Omental fat pad (tissue), 4 donors: ENCODE results near the gene NTSR2. TPM values are rescaled to one million over a fixed set of nuclear protein-coding genes. Genes with fewer than 3 reads are reported as not detected.

Experiments
- ATAC-seq: fragments of 150-250 bp; one replicate; pipeline ENCODE4 v1.9.1; 2016; ENCODE audit warnings: mild to moderate bottlenecking, moderate library complexity; ENCODE audit not compliant: low FRiP score
- DNase-seq: peaks from one replicate; pipeline ENCODE4 v3.0.0-alpha.2; 2019; ENCODE audit warnings: low spot score
- total RNA-seq, 4 donors: library from RNA; depleted of rRNA; stranded (reverse); fragments of >200 nt; gene quantifications; one replicate each; pipeline ENCODE4 v1.1.0, GENCODE V29; 2016
- TF ChIP-seq, protein P1 (sequence below), 3 donors: fragments of 450-650 bp; IDR thresholded peaks; one replicate each; pipeline ENCODE4 v1.5.1; 2016 to 2017; ENCODE audit warnings: antibody characterized with exemption in 3 of 3, mild to moderate bottlenecking in 3 of 3, moderate library complexity in 2 of 3

The NTSR2 gene
- total RNA-seq, 4 donors from 2014 or later, result 0.28 to 1.6 TPM; not detected in 2

DNA sequence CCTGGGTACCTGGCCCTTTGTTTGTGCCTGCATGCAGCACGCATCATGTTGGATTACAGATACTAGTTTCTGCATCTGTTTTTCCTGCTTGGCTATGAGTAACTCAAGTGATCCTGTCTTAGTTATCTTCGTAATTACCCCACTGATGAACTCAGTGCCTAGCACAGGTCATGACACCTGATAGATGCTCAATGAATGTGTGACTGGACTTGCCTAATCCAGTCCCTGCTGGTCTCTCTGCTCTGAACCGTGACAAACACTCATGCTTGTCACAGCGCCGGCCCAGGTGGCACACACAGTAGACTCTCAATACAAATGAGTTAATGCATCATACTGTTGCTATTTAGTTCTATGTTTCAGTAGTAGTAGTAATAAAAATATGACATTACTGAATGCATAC, 31.2 kb upstream of the NTSR2 start:
- TF ChIP-seq, protein P1, sequence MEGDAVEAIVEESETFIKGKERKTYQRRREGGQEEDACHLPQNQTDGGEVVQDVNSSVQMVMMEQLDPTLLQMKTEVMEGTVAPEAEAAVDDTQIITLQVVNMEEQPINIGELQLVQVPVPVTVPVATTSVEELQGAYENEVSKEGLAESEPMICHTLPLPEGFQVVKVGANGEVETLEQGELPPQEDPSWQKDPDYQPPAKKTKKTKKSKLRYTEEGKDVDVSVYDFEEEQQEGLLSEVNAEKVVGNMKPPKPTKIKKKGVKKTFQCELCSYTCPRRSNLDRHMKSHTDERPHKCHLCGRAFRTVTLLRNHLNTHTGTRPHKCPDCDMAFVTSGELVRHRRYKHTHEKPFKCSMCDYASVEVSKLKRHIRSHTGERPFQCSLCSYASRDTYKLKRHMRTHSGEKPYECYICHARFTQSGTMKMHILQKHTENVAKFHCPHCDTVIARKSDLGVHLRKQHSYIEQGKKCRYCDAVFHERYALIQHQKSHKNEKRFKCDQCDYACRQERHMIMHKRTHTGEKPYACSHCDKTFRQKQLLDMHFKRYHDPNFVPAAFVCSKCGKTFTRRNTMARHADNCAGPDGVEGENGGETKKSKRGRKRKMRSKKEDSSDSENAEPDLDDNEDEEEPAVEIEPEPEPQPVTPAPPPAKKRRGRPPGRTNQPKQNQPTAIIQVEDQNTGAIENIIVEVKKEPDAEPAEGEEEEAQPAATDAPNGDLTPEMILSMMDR (IDR thresholded peaks at IDR 0.05), result no peak
- no peak for ATAC-seq
- DNase-seq, result no peak

DNA sequence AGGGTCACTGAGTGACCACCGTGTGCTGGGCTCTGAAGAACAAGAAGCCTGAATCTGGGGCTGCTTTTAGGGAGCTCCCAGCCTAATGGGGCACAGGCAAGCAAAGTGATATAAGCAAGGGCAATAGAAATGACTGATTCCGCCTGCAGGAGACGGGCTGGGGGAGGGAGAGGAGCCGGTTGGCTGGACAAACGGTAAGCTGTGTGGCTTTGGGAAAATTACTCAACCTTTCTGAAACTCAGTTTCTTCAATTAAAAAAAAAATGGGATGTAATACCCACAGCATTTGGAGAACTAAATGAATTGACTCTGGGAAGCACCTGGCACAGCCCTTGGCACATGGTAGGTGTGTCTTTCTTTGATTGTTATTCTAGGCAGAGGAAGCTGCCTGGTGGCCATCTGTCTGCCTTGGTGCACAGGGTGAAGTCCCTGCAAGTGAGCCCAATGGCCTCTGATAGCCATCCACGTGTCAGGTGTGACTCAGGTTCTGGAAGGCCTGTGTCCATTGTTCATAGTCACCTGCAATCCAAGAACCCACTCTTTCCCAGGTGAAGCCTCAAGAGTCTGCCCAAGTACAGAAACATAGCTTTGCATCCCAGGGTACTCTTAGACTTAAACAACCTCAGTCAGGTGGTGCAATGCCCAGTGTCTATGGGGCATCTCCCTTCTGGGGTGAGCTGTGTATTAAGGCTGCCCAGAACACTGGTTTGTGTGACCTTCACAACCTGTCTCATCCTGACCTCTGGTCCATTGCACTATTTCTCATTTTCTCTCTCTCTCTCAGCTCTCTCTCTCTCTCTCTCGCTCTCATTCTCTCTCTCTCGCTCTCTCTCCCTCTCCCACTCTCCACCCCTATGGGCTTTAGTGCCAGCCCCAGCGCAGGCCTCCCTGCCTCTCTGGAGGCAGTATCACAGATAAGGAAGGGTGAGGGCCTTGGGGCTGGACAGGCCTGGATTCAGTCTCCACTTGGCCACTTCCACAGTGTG, 30.0 kb upstream of the NTSR2 start:
- ATAC-seq (no peak), DNase-seq (no peak)
- TF ChIP-seq, protein P1 (IDR thresholded peaks at IDR 0.05), result no peak

DNA sequence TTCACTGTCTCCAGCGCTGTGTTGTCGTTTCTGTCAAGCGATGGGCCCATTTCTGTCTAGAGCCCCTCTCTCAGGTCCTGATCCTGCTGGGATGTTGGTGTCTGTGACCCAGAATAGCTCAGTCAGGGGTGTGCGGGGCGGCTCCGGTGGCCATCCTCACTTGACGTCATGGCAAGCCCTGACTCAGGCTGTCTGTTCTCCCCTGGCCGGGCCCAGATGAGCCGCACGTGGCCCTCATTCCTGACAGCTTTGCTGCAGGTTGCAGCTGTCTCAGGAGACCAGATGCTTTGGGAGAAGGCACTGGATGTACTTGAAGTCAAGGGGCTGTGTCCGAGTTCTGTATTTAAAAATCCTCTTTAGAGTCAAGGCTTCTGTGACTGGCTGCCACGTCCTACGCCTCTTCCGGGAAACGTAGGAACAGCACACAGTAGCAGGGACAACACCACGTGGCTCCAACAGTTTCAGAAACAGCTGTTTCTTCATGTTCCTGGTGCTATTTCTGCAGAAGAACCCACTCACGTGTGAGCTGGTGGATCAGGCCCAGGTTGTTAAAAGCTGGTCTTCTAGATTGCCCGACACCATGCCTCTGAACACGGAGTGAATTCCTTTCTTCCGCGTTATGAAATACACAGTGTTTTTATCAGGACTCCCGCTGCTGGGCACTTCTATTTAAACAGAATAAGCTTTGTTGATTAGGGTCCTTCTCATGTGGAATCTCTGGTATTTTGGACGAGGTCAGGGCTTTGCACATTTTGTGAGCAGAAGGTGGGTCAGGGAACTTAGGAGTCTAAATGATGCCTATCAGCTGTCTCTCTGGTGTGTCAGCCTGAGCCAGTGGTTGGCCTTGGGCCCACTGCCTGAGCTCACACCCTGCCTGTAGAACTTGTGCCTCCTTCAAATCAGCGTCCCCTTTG, 28.3 kb upstream of the NTSR2 start:
- TF ChIP-seq, protein P1 (IDR thresholded peaks at IDR 0.05), result no peak
- DNase-seq (no peak), ATAC-seq (peak; percentile 41)

DNA sequence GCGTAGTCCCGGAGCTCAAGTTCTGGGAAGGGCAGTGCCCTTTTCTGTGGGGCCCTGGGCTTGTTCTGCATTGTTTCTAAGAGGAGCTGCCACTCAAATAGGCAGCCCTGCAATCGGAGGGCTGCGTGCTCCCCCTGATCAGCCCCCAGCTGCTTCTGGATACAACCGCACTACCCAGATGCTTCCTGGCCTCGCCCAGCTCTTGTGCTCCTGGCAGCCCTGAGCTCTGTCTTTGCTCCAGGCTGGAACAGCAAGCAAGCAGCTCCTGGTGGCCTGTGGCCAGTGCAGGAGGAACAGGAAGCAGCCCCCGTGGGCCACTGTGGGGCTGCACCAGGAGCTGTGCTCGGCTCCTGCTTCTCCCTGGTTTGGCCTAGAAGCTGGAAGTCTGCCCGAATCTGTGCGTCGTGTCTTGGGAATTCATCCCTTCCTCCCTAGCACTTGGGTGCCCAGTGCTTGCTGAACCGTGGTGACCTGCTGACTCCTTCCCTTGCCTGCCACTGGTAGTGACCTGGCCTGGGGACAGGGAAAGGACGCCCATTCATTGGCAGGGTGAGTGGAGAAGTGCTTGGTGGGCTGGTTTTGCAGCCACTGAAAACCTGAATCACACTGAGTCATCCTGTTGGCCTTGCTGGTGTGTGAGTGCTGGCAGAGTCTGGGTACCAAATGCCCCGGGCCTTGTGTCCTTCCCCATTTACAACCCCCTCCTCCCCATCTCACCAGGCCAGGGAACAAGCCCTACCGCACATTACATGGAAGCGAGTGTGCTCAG, 27.3 kb upstream of the NTSR2 start:
- TF ChIP-seq, protein P1 (IDR thresholded peaks at IDR 0.05), result no peak
- peak; percentile 42 for ATAC-seq
- DNase-seq, result no peak

DNA sequence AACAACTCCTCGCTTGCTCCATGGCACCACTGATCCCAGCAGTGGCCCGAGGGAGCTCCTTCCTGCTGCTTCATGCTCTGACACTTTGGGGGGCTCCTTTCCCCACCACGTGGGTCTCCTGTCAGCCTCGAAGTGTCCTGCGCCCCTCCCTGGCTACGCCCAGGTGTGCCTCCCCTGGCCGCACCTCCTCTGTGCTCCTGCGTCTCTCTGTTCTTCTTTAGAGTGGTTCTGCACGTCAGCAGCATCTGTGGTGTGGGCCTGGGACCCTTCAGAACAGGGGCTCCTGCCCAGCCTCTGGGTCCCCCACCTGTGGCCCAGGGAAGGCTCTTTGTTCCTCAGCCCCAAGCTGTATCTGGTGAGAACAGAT, 26.7 kb upstream of the NTSR2 start:
- ATAC-seq (no peak), DNase-seq (no peak)
- TF ChIP-seq, protein P1 (IDR thresholded peaks at IDR 0.05), result no peak

DNA sequence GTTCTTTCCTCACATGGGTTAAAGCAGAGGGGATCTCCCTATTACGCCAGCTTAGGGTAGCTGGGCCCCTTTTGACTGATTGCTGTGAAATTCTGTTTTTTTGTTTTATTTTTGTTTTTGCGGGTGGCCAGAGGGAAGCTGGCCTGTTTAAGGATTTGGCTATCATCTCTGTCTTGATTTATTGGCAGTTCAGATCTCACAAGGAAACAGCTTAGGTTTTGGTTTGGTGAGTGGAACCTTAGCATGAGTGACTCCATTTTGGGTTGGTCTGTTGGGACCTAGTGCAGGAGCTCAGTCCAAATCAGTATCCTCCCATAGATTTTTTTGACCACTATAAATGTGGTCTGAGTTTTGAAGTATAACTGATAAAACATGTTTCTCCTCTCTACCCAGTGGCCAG, 25.6 kb upstream of the NTSR2 start:
- ATAC-seq, result no peak
- DNase-seq, result no peak
- TF ChIP-seq, protein P1 (IDR thresholded peaks at IDR 0.05), result no peak
